Mesendoderm (in vitro differentiated cells): ENCODE measurements around the gene U2SURP.

Experiments used
- DNase-seq: peaks from one replicate; pipeline ENCODE4 v3.0.0; 2013
- H2AK5ac ChIP-seq: 2 replicates; pipeline ENCODE4 v1.6.1; 2013; ENCODE audit warnings: low read length, inconsistent platforms
- H2BK120ac ChIP-seq: 2 replicates; pipeline ENCODE4 v1.6.1; 2013; ENCODE audit warnings: low read depth, mild to moderate bottlenecking, low read length, moderate library complexity, mixed read lengths
- H2BK15ac ChIP-seq: replicated peaks from 2 replicates; pipeline ENCODE4 v1.6.1; 2013; ENCODE audit warnings: low read depth, mild to moderate bottlenecking, moderate library complexity
- H2BK5ac ChIP-seq: 2 replicates; pipeline ENCODE4 v1.6.1; 2013; ENCODE audit warnings: low read length, inconsistent platforms
- H3K18ac ChIP-seq: 2 replicates; pipeline ENCODE4 v1.6.1; 2013; ENCODE audit warnings: mild to moderate bottlenecking, low read length, mixed read lengths
- H3K23ac ChIP-seq: one replicate; pipeline ENCODE4 v1.6.1; 2013; ENCODE audit warnings: low read length
- H3K27ac ChIP-seq: 2 replicates; pipeline ENCODE4 v1.5.1; 2013; ENCODE audit warnings: low read depth, mild to moderate bottlenecking, inconsistent platforms, low read length, moderate library complexity
- H3K27me3 ChIP-seq: 2 replicates; pipeline ENCODE4 v1.6.1; 2013; ENCODE audit warnings: low read length, control low read depth, mild to moderate bottlenecking, inconsistent platforms; ENCODE audit not compliant: insufficient read depth, poor library complexity
- H3K36me3 ChIP-seq: 2 replicates; pipeline ENCODE4 v1.6.1; 2013; ENCODE audit warnings: low read length, inconsistent platforms; ENCODE audit not compliant: control insufficient read depth, insufficient read depth
- H3K4ac ChIP-seq: one replicate; pipeline ENCODE4 v1.6.1; 2013; ENCODE audit warnings: low read depth, mild to moderate bottlenecking, low read length, moderate library complexity
- H3K4me1 ChIP-seq: 2 replicates; pipeline ENCODE4 v1.6.1; 2013; ENCODE audit warnings: low read depth, low read length, inconsistent platforms; ENCODE audit not compliant: control insufficient read depth
- H3K4me2 ChIP-seq: 2 replicates; pipeline ENCODE4 v1.6.1; 2013; ENCODE audit warnings: low read length
- H3K4me3 ChIP-seq: 2 replicates; pipeline ENCODE4 v1.5.1; 2013; ENCODE audit warnings: mild to moderate bottlenecking, low read length
- H3K56ac ChIP-seq: one replicate; pipeline ENCODE4 v1.6.1; 2013; ENCODE audit warnings: low read length
- H3K79me1 ChIP-seq: 2 replicates; pipeline ENCODE4 v1.6.1; 2013; ENCODE audit warnings: low read length, inconsistent platforms
- H3K79me2 ChIP-seq: 2 replicates; pipeline ENCODE4 v1.6.1; 2013; ENCODE audit warnings: mild to moderate bottlenecking, low read length; ENCODE audit not compliant: control insufficient read depth, insufficient read depth
- H3K9ac ChIP-seq: 2 replicates; pipeline ENCODE4 v1.6.1; 2013; ENCODE audit warnings: low read length, inconsistent platforms
- H4K5ac ChIP-seq: one replicate; pipeline ENCODE4 v1.6.1; 2013; ENCODE audit warnings: low read length
- H4K8ac ChIP-seq: one replicate; pipeline ENCODE4 v1.6.1; 2013; ENCODE audit warnings: low read depth, mild to moderate bottlenecking, control low read depth, low read length, moderate library complexity
- WGBS: extraction: QIAGEN DNeasy Blood & Tissue Kit; methylation state at CpG from one replicate; pipeline ENCODE4 v1.1.7; 2013; ENCODE audit warnings: low lambda C conversion rate, missing lambda C conversion rate; ENCODE audit not compliant: insufficient coverage; ENCODE audit errors: extremely low coverage; 5-methylcytosine and 5-hydroxymethylcytosine counted together

The U2SURP gene

DNA sequence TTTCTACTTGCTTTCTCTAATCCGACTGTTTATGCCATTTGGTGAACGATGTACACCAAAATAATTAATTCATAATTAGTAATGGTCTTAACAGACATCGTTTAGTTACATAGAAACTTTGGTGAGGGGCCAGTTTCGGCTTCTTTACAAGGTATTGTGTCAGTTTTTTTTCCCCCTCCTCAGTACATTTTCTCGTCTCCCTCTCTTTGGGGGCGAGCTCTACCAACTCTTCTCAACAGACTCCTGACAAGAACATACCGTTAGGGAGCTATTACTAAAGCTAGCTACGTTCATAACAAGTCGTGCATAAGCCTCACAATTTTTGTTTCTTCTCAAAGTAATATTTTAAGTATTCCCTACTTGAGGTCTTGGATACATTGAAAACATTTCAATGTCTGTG, 1.4 kb downstream of the U2SURP start:
- Histone ChIP-seq H4K5ac (no peak overlapping the region), H3K4me1 (peaks cover 3% of the 10 kb centered on the region), H2BK15ac (no peak overlapping the region), H3K36me3 (no peaks in the 10 kb centered on the region), H2BK120ac (no peak overlapping the region), H3K79me1 (peaks cover 2% of the 10 kb centered on the region), H3K4ac (no peak overlapping the region), H3K27me3 (no peaks in the 10 kb centered on the region), H3K27ac (no peak overlapping the region), H3K9ac (peak overlapping the region; percentile 91), H2BK5ac (no peak overlapping the region), H3K23ac (no peak overlapping the region), H3K4me3 (peak overlapping the region; percentile 87), H3K79me2 (peaks cover 54% of the 10 kb centered on the region), H2AK5ac (no peak overlapping the region), H3K56ac (peak overlapping the region; percentile 94), H3K4me2 (peak overlapping the region; percentile 56), H3K18ac (no peak overlapping the region), H4K8ac (no peak overlapping the region)
- DNase-seq, result no peak
- WGBS, result no CpG with 5 or more reads among the region's 9 CpGs

DNA sequence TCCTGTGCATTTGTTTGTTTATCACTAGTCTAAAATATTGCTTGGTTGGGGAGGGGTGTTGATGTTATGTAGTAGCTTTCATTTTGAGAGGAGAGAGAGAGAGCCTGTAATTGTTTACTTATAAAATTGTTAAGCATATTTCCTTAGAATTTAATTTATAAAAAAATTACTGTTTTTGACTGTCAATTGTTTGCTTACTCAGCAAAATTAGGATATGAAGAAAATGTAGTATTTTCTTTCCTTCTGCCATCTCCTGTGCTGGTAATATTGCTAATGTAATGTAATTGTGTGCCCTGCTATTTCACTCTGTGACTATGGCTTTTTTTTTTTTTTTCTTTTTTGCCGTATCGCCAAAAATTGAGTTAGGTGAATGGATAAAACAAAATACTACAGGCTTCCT, 3.5 kb downstream of the U2SURP start:
- no peak overlapping the region for H3K4me2 ChIP-seq
- H3K56ac ChIP-seq, result no peak overlapping the region
- no peaks in the 10 kb centered on the region for H3K27me3 ChIP-seq
- H2AK5ac ChIP-seq, result no peak overlapping the region
- peaks cover under 1% of the 10 kb centered on the region for H3K4me1 ChIP-seq
- no peak overlapping the region for H2BK5ac ChIP-seq
- no peak overlapping the region for H3K9ac ChIP-seq
- DNase-seq, result no peak
- H2BK15ac ChIP-seq, result no peak overlapping the region
- H4K8ac ChIP-seq, result no peak overlapping the region
- WGBS, result no CpG with 5 or more reads among the region's 2 CpGs
- no peak overlapping the region for H3K18ac ChIP-seq
- no peak overlapping the region for H3K23ac ChIP-seq
- H3K79me2 ChIP-seq, result peaks cover 70% of the 10 kb centered on the region
- peaks cover 2% of the 10 kb centered on the region for H3K79me1 ChIP-seq
- no peak overlapping the region for H3K4me3 ChIP-seq
- no peak overlapping the region for H3K4ac ChIP-seq
- H3K27ac ChIP-seq, result no peak overlapping the region
- H3K36me3 ChIP-seq, result no peaks in the 10 kb centered on the region
- H2BK120ac ChIP-seq, result no peak overlapping the region
- H4K5ac ChIP-seq, result no peak overlapping the region

- Histone ChIP-seq H2BK15ac (no peak overlapping the region), H3K27ac (no peak overlapping the region), H3K79me2 (peaks cover 60% of the 10 kb centered on the region), H3K36me3 (peaks cover 2% of the 10 kb centered on the region), H3K9ac (no peak overlapping the region), H3K23ac (no peak overlapping the region), H4K8ac (no peak overlapping the region), H3K4me2 (no peak overlapping the region), H3K18ac (no peak overlapping the region), H2AK5ac (no peak overlapping the region), H3K56ac (no peak overlapping the region), H3K4me1 (no peaks in the 10 kb centered on the region), H3K4ac (no peak overlapping the region), H2BK120ac (no peak overlapping the region), H4K5ac (no peak overlapping the region), H2BK5ac (no peak overlapping the region), H3K4me3 (no peak overlapping the region), H3K79me1 (peaks cover 3% of the 10 kb centered on the region), H3K27me3 (no peaks in the 10 kb centered on the region)
- no CpG with 5 or more reads among the region's 3 CpGs for WGBS
- DNase-seq, result no peak
These were observed 8.7 kb downstream of the U2SURP start for GRCh38 chr3:143010024-143010423.

- H3K79me2 ChIP-seq, result peaks cover 44% of the 10 kb centered on the region
- no peak overlapping the region for H3K56ac ChIP-seq
- DNase-seq, result no peak
- H2BK15ac ChIP-seq, result no peak overlapping the region
- no peak overlapping the region for H3K9ac ChIP-seq
- H3K36me3 ChIP-seq, result peaks cover 2% of the 10 kb centered on the region
- H3K4me2 ChIP-seq, result no peak overlapping the region
- no peak overlapping the region for H4K8ac ChIP-seq
- no peak overlapping the region for H2AK5ac ChIP-seq
- H3K23ac ChIP-seq, result no peak overlapping the region
- no peak overlapping the region for H2BK120ac ChIP-seq
- no peak overlapping the region for H3K4ac ChIP-seq
- H3K27me3 ChIP-seq, result no peaks in the 10 kb centered on the region
- H3K4me3 ChIP-seq, result no peak overlapping the region
- no CpG with 5 or more reads among the region's 3 CpGs for WGBS
- no peak overlapping the region for H3K18ac ChIP-seq
- no peak overlapping the region for H4K5ac ChIP-seq
- no peak overlapping the region for H2BK5ac ChIP-seq
- H3K27ac ChIP-seq, result no peak overlapping the region
- H3K79me1 ChIP-seq, result peaks cover 3% of the 10 kb centered on the region
- no peaks in the 10 kb centered on the region for H3K4me1 ChIP-seq
These were observed 10.3 kb downstream of the U2SURP start for GRCh38 chr3:143011705-143012104.

DNA sequence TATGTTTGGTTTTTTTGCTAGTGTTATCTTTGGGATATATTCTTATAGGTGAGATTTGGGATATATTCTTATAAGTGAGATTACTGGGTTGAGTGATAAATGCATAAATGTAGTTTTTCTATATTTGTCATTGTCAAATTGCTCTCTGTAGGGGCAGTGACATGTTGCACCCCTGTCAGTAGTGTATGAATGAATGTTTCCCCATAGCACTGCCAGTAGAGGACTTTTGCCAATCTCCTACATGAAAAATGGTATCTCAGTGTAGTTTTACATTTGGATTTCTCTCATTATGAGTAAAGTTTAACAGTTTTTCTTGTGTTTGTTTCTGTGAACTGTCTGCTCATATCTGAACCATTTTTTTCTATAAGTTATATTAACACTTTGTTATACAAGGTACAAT, 13.6 kb downstream of the U2SURP start:
- H4K8ac ChIP-seq, result no peak overlapping the region
- no peaks in the 10 kb centered on the region for H3K4me1 ChIP-seq
- no peak overlapping the region for H2AK5ac ChIP-seq
- H2BK15ac ChIP-seq, result no peak overlapping the region
- H3K36me3 ChIP-seq, result peaks cover 3% of the 10 kb centered on the region
- H3K56ac ChIP-seq, result no peak overlapping the region
- no peak for DNase-seq
- no peak overlapping the region for H3K4me3 ChIP-seq
- no peak overlapping the region for H3K18ac ChIP-seq
- no peak overlapping the region for H3K4ac ChIP-seq
- H3K79me1 ChIP-seq, result peaks cover 3% of the 10 kb centered on the region
- H3K9ac ChIP-seq, result no peak overlapping the region
- H3K79me2 ChIP-seq, result peaks cover 17% of the 10 kb centered on the region
- no peak overlapping the region for H2BK5ac ChIP-seq
- H2BK120ac ChIP-seq, result no peak overlapping the region
- no peaks in the 10 kb centered on the region for H3K27me3 ChIP-seq
- H3K23ac ChIP-seq, result no peak overlapping the region
- no peak overlapping the region for H3K4me2 ChIP-seq
- no peak overlapping the region for H3K27ac ChIP-seq
- H4K5ac ChIP-seq, result no peak overlapping the region

GRCh38 chr3:143016321-143016972, 15.1 kb downstream of the U2SURP start:
- no peak overlapping the region for H3K23ac ChIP-seq
- H3K27ac ChIP-seq, result no peak overlapping the region
- H3K79me1 ChIP-seq, result peaks cover 2% of the 10 kb centered on the region
- no peaks in the 10 kb centered on the region for H3K27me3 ChIP-seq
- H2BK120ac ChIP-seq, result no peak overlapping the region
- H4K8ac ChIP-seq, result no peak overlapping the region
- WGBS, result no CpG with 5 or more reads among the region's 3 CpGs
- no peak overlapping the region for H3K4me3 ChIP-seq
- no peak overlapping the region for H2BK5ac ChIP-seq
- H3K18ac ChIP-seq, result no peak overlapping the region
- no peak overlapping the region for H2BK15ac ChIP-seq
- no peak overlapping the region for H3K4ac ChIP-seq
- H3K4me1 ChIP-seq, result no peaks in the 10 kb centered on the region
- H3K56ac ChIP-seq, result no peak overlapping the region
- peaks cover 3% of the 10 kb centered on the region for H3K36me3 ChIP-seq
- H3K79me2 ChIP-seq, result peaks cover 6% of the 10 kb centered on the region
- no peak overlapping the region for H3K9ac ChIP-seq
- no peak overlapping the region for H2AK5ac ChIP-seq
- no peak overlapping the region for H4K5ac ChIP-seq
- DNase-seq, result peak; percentile 6
- no peak overlapping the region for H3K4me2 ChIP-seq
